MCF 10A (cell line): ENCODE measurements around the gene RPL22. TPM values are rescaled to one million over a fixed set of nuclear protein-coding genes. Genes with fewer than 3 reads are reported as not detected.

ENCODE experiments used
- BruUV-seq: library from RNA; stranded (reverse); fragments of 400-500 nt; replicated peaks from 2 replicates; lab custom pipeline; 2021; lab: Mats Ljungman, UMichigan
- CTCF ChIA-PET: fragments of 300-600 bp; sonication (Branson Sonifier 250); formaldehyde crosslinking; extraction: SDS; loops from one replicate; lab custom pipeline; 2021; ENCODE audit warnings: antibody characterized with exemption, inconsistent platforms; lab: Yijun Ruan, JAX
- POLR2A ChIA-PET: fragments of 300-600, 350-650 bp; sonication (Branson Sonifier 250); formaldehyde crosslinking; extraction: SDS; loops from one replicate; lab custom pipeline; 2020; ENCODE audit warnings: antibody characterized with exemption, inconsistent platforms; lab: Yijun Ruan, JAX
- DNase-seq: peaks from one replicate; pipeline ENCODE4 v3.0.0-alpha.2; 2018; ENCODE audit not compliant: unreplicated experiment
- H3K27ac Mint-ChIP-seq: one replicate; pipeline ENCODE4 v1.8.0; 2022; ENCODE audit warnings: mild to moderate bottlenecking, low read depth, mixed read lengths; ENCODE audit not compliant: unreplicated experiment
- H3K27me3 Mint-ChIP-seq: one replicate; pipeline ENCODE4 v1.8.0; 2022; ENCODE audit warnings: mixed read lengths; ENCODE audit not compliant: insufficient read depth, unreplicated experiment
- H3K36me3 Mint-ChIP-seq: one replicate; pipeline ENCODE4 v1.8.0; 2022; ENCODE audit warnings: mild to moderate bottlenecking, moderate library complexity, mixed read lengths; ENCODE audit not compliant: insufficient read depth, unreplicated experiment
- H3K4me1 Mint-ChIP-seq: one replicate; pipeline ENCODE4 v1.8.0; 2022; ENCODE audit warnings: mixed read lengths; ENCODE audit not compliant: insufficient read depth, unreplicated experiment
- H3K4me3 Mint-ChIP-seq: one replicate; pipeline ENCODE4 v1.8.0; 2022; ENCODE audit warnings: mild to moderate bottlenecking, moderate library complexity, mixed read lengths; ENCODE audit not compliant: unreplicated experiment
- H3K9me3 Mint-ChIP-seq: one replicate; pipeline ENCODE4 v1.8.0; 2022; ENCODE audit warnings: mixed read lengths; ENCODE audit not compliant: unreplicated experiment
- CTCF ChIP-seq: fragments of 200-600 bp; IDR thresholded peaks from one replicate; pipeline ENCODE4 v1.8.0; 2022; ENCODE audit warnings: antibody characterized with exemption, mild to moderate bottlenecking; ENCODE audit not compliant: unreplicated experiment
- intact Hi-C: fragments of 100-400 bp; cut with micrococcal nuclease; formaldehyde crosslinking; loops from 2 replicates; pipeline ENCODE4 v1.14.1; 2022
- total RNA-seq: library from RNA; stranded (reverse); gene quantifications from 2 replicates; pipeline ENCODE4 v1.2.3, GENCODE V29; 2022

The RPL22 gene
- total RNA-seq, 1 experiment from 2014 or later: 477 TPM

- no peak overlapping the region for H3K4me3 Mint-ChIP-seq
- ChIA-PET CTCF (interaction anchor here (0.7 kb wide), 1 partner anchor 17 kb away, joined by 5 read pairs; no protein-coding TSS in a partner anchor), POLR2A (interaction anchor here (0.6 kb wide), 1 partner anchor 10 kb away, joined by 3 read pairs; no protein-coding TSS in a partner anchor)
- no peaks in the 10 kb centered on the region for H3K9me3 Mint-ChIP-seq
- intact Hi-C loops: no loop called here
- no peaks in the 10 kb centered on the region for H3K4me1 Mint-ChIP-seq
- H3K36me3 Mint-ChIP-seq: no peaks in the 10 kb centered on the region
- no peaks in the 10 kb centered on the region for H3K27me3 Mint-ChIP-seq
- TF ChIP-seq CTCF: no peak
- H3K27ac Mint-ChIP-seq: no peak overlapping the region
- BruUV-seq: no TSS peak
- DNase-seq: no peak
Measured at GRCh38 chr1:6210591-6211355, 11.4 kb upstream of the RPL22 start.

- no peak for TF ChIP-seq CTCF
- intact Hi-C loops: loop anchor here (10.0 kb wide), 1 partner anchor 155 kb away; no protein-coding TSS in a partner anchor
- CTCF ChIA-PET: interaction anchor here (0.7 kb wide), 1 partner anchor 18 kb away, joined by 5 read pairs; no protein-coding TSS in a partner anchor
- H3K4me3 Mint-ChIP-seq: no peak overlapping the region
- POLR2A ChIA-PET: interaction anchor here (0.5 to 0.6 kb wide), 2 partner anchors 11 to 13 kb away, joined by 3 read pairs; no protein-coding TSS in a partner anchor
- no peaks in the 10 kb centered on the region for H3K36me3 Mint-ChIP-seq
- no peaks in the 10 kb centered on the region for H3K27me3 Mint-ChIP-seq
- BruUV-seq: no TSS peak
- no peaks in the 10 kb centered on the region for H3K9me3 Mint-ChIP-seq
- H3K27ac Mint-ChIP-seq: no peak overlapping the region
- DNase-seq: no peak
- H3K4me1 Mint-ChIP-seq: no peaks in the 10 kb centered on the region
Measured at GRCh38 chr1:6209661-6210580, 10.5 kb upstream of the RPL22 start.

- intact Hi-C loops: loop anchor here (10.0 kb wide), 1 partner anchor 154 kb away; no protein-coding TSS in a partner anchor
- TF ChIP-seq CTCF: no peak
- ChIA-PET POLR2A (interaction anchor here (0.5 to 1.2 kb wide), 3 partner anchors 12 to 28 kb away, joined by 3 to 4 read pairs (median 3); no protein-coding TSS in a partner anchor), CTCF (no interaction called here)
- Mint-ChIP-seq H3K4me3 (no peak overlapping the region), H3K27me3 (no peaks in the 10 kb centered on the region), H3K9me3 (no peaks in the 10 kb centered on the region), H3K36me3 (no peaks in the 10 kb centered on the region), H3K4me1 (no peaks in the 10 kb centered on the region), H3K27ac (no peak overlapping the region)
- no TSS peak for BruUV-seq
- DNase-seq: no peak
Measured at GRCh38 chr1:6208723-6209660, 9.6 kb upstream of the RPL22 start.
